K562 (cell line): ENCODE data around the gene NOTCH1. TPM values are rescaled to one million over a fixed set of nuclear protein-coding genes. Genes with fewer than 3 reads are reported as not detected.

Experiments
- ATF1 ChIP-seq, 2 experiments: fragments of 450-650 bp in 1 of 2; IDR thresholded peaks; 2 replicates each; pipeline ENCODE4 v1.6.1; 2016; ENCODE audit warnings: missing compliant biosample characterization in 1 of 2, missing genetic modification characterization in 1 of 2
- BRD4 ChIP-seq: fragments of 200-600 bp; sonication (generic); IDR thresholded peaks from 2 replicates; pipeline ENCODE4 v1.6.1; 2017; ENCODE audit warnings: inconsistent platforms
- CREB1 ChIP-seq, 2 experiments: sonication (generic) in 1 of 2; formaldehyde crosslinking in 1 of 2; IDR thresholded peaks; 2 replicates each; pipeline versions ENCODE4 v1.6.1 to v1.8.0; 2012 to 2022; ENCODE audit warnings: inconsistent platforms in 1 of 2, mild to moderate bottlenecking in 1 of 2, missing genetic modification reagents in 1 of 2, moderate library complexity in 1 of 2
- DPF2 ChIP-seq: fragments of 450-650 bp; IDR thresholded peaks from 2 replicates; pipeline ENCODE4 v1.6.1; 2016
- FOXM1 ChIP-seq, 2 experiments: fragments of 450-650 bp in 1 of 2; sonication (generic) in 1 of 2; formaldehyde crosslinking in 1 of 2; IDR thresholded peaks; 2 replicates each; pipeline versions ENCODE4 v1.6.1 to v1.9.0; 2017 to 2022; ENCODE audit warnings: low read depth in 2 of 2, mild to moderate bottlenecking in 2 of 2, missing genetic modification reagents in 1 of 2, moderate library complexity in 1 of 2
- JUNB ChIP-seq: fragments of 450-650 bp; formaldehyde crosslinking; conservative IDR thresholded peaks from 2 replicates; pipeline ENCODE4 v1.4.0; 2020; ENCODE audit warnings: mild to moderate bottlenecking
- NFE2 ChIP-seq: IDR thresholded peaks from 2 replicates; pipeline ENCODE4 v1.6.1; 2014; ENCODE audit warnings: antibody characterized with exemption, low read depth
- PCBP1 ChIP-seq: fragments of 200-400 bp; formaldehyde crosslinking; IDR thresholded peaks from 2 replicates; pipeline ENCODE4 v1.6.1; 2018; ENCODE audit warnings: mild to moderate bottlenecking, low read depth, low read length; ENCODE audit not compliant: poor library complexity, severe bottlenecking
- PHF21A ChIP-seq: fragments of 450-650 bp; IDR thresholded peaks from 2 replicates; pipeline ENCODE4 v1.6.1; 2017; ENCODE audit warnings: low read depth, borderline replicate concordance
- PHTF2 ChIP-seq: fragments of 250-450 bp; sonication (Bioruptor Pico); IDR thresholded peaks from 2 replicates; pipeline ENCODE4 v1.5.0; 2021; ENCODE audit warnings: mild to moderate bottlenecking
- POLR2H ChIP-seq: IDR thresholded peaks from 2 replicates; pipeline ENCODE4 v1.6.1; 2016; ENCODE audit warnings: missing genetic modification characterization, low read depth, mild to moderate bottlenecking, control low read depth, missing compliant biosample characterization, moderate library complexity
- TAF7 ChIP-seq: fragments of 450-650 bp; IDR thresholded peaks from 2 replicates; pipeline ENCODE4 v1.6.1; 2016; ENCODE audit warnings: missing genetic modification characterization, missing compliant biosample characterization
- ZBTB8A ChIP-seq: fragments of 450-650 bp; IDR thresholded peaks from 2 replicates; pipeline ENCODE4 v1.6.1; 2018; ENCODE audit warnings: mild to moderate bottlenecking, moderate library complexity; ENCODE audit not compliant: partially characterized antibody
- ZNF133 ChIP-seq: fragments of 250-450 bp; sonication (Bioruptor Pico); IDR thresholded peaks from 2 replicates; pipeline ENCODE4 v1.4.0; 2020; ENCODE audit warnings: mild to moderate bottlenecking
- ZNF146 ChIP-seq: IDR thresholded peaks from one replicate; pipeline ENCODE4 v1.6.1; 2018; ENCODE audit warnings: missing compliant biosample characterization; ENCODE audit not compliant: unreplicated experiment
- polyA plus RNA-seq, 8 experiments: library from polyadenylated mRNA; depleted of rRNA in 4 of 8; stranded (reverse) in 5 of 8; unstranded in 3 of 8; fragments of >200 nt; fragmentation: Nextera tagmentation in 2 of 8; fragmentation: Illumina TruSeq in 1 of 8; extraction: Ambion mirVana in 2 of 8; extraction: Trizol in 1 of 8; gene quantifications; 2 replicates each; pipeline versions ENCODE4 v1.2.1 to v1.2.3, GENCODE V29; 2011 to 2014; ENCODE audit warnings: inconsistent platforms in 1 of 8, missing spikeins in 1 of 8
- total RNA-seq, 7 experiments: library from RNA; depleted of rRNA in 6 of 7; stranded (reverse); fragments of >200 nt in 6 of 7; fragmentation: Illumina TruSeq in 2 of 7; extraction: Trizol in 2 of 7; gene quantifications; 2 replicates each; pipeline versions ENCODE4 v1.2.1 to v1.2.3, GENCODE V29; 2011 to 2021; ENCODE audit warnings: low replicate concordance in 1 of 7
- TF ChIP-seq, protein P1 (sequence below), 2 experiments: fragments of 450-650 bp; conservative IDR thresholded peaks; 2 replicates each; pipeline ENCODE4 v1.6.1; 2017; ENCODE audit warnings: mild to moderate bottlenecking in 2 of 2, moderate library complexity in 2 of 2
- TF ChIP-seq, protein P2 (sequence below): fragments of 450-650 bp; formaldehyde crosslinking; IDR thresholded peaks from 2 replicates; pipeline ENCODE4 v1.4.0; 2022; ENCODE audit warnings: missing genetic modification characterization
- TF ChIP-seq, protein P3 (sequence below): sonication (generic); formaldehyde crosslinking; IDR thresholded peaks from 2 replicates; pipeline ENCODE4 v1.8.0; 2022; ENCODE audit warnings: mild to moderate bottlenecking, missing genetic modification reagents
- TF ChIP-seq, protein P4 (sequence below): fragments of 250-450 bp; sonication (Bioruptor Pico); IDR thresholded peaks from 2 replicates; pipeline ENCODE4 v1.4.0; 2020; ENCODE audit warnings: mild to moderate bottlenecking, moderate library complexity
- TF ChIP-seq, protein P5 (sequence below): sonication (generic); formaldehyde crosslinking; IDR thresholded peaks from 2 replicates; pipeline ENCODE4 v1.4.0; 2020; ENCODE audit warnings: mild to moderate bottlenecking, missing genetic modification reagents

Gene NOTCH1
- total and polyA plus RNA-seq, 9 of the 15 experiments (the other 6 are each of a cell fraction or from before 2014, with no cell fraction given), result 0.03 to 31.4 (median 2.3) TPM

DNA sequence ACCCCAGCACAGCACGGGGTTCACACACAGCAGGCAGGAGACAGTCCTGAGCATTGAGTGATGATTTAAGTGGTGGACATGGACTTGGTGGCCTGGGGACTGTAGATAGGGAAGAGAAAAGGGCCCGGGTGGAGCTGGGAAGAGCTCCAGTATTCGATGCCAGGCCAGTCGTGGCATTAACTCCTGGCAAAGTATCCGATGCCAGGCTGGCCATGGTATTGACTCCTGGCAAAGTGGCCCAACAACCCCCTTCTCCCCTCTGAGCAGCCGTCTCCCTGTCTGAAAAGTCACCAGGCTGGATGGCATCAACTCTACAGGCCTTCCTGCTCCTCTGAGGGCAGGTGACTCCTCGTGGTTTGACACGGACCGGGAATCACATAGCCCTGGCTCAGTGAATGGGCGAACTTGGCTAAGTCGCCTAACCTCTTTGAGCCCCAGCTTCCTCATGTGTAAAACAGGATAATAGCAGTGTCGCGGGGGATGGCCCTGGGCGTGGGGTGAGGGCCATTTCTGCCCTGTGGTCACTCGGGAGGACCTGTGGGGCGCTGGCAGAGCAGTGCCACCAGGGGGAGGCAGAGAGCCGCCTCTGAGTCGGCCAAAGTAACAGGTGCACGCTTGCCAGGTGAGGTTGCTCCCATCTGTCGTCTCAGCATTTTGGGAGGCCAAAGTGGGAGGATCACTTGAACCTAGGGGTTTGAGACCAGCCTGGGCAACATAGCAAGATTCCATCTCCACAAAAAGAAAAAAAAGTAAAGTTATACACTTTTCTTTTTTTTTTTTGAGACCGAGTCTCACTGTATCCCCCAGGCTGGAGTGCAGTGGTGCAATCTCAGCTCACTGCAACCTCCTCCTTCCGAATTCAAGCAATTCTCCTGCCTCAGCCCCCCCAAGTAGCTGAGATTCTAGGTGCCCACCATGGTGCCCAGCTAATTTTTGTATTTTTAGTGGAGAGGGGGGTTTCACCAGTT, 57.3 kb downstream of the NOTCH1 start (continued):
- no peak for TF ChIP-seq PHTF2 (CRISPR knock-in tag)
- no peak for TF ChIP-seq ATF1 (CRISPR knock-in tag; IDR thresholded peaks at IDR 0.05)
- no peak for TF ChIP-seq ATF1 (tag; IDR thresholded peaks at IDR 0.05)
- TF ChIP-seq FOXM1 (IDR thresholded peaks at IDR 0.05; ENCODE audit: low read depth), result no peak
- TF ChIP-seq FOXM1 (CRISPR knock-in tag; IDR thresholded peaks at IDR 0.05; ENCODE audit: low read depth), result no peak
- TF ChIP-seq, protein P1, sequence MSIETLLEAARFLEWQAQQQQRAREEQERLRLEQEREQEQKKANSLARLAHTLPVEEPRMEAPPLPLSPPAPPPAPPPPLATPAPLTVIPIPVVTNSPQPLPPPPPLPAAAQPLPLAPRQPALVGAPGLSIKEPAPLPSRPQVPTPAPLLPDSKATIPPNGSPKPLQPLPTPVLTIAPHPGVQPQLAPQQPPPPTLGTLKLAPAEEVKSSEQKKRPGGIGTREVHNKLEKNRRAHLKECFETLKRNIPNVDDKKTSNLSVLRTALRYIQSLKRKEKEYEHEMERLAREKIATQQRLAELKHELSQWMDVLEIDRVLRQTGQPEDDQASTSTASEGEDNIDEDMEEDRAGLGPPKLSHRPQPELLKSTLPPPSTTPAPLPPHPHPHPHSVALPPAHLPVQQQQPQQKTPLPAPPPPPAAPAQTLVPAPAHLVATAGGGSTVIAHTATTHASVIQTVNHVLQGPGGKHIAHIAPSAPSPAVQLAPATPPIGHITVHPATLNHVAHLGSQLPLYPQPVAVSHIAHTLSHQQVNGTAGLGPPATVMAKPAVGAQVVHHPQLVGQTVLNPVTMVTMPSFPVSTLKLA (conservative IDR thresholded peaks at IDR 0.05), result no peak
- TF ChIP-seq BRD4, result no peak
- TF ChIP-seq DPF2, result no peak
- TF ChIP-seq NFE2, result 0 out of 2 replicates have a peak, but pooled peaks have one; percentile 8
- TF ChIP-seq, protein P2, sequence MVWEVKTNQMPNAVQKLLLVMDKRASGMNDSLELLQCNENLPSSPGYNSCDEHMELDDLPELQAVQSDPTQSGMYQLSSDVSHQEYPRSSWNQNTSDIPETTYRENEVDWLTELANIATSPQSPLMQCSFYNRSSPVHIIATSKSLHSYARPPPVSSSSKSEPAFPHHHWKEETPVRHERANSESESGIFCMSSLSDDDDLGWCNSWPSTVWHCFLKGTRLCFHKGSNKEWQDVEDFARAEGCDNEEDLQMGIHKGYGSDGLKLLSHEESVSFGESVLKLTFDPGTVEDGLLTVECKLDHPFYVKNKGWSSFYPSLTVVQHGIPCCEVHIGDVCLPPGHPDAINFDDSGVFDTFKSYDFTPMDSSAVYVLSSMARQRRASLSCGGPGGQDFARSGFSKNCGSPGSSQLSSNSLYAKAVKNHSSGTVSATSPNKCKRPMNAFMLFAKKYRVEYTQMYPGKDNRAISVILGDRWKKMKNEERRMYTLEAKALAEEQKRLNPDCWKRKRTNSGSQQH, result no peak
- TF ChIP-seq, protein P3, sequence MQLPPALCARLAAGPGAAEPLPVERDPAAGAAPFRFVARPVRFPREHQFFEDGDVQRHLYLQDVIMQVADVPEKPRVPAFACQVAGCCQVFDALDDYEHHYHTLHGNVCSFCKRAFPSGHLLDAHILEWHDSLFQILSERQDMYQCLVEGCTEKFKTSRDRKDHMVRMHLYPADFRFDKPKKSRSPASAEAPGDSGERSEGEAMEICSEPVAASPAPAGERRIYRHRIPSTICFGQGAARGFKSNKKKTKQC (CRISPR knock-in tag), result no peak
- no peak for TF ChIP-seq TAF7 (tag)
- TF ChIP-seq ZBTB8A, result no peak
- TF ChIP-seq, protein P4, sequence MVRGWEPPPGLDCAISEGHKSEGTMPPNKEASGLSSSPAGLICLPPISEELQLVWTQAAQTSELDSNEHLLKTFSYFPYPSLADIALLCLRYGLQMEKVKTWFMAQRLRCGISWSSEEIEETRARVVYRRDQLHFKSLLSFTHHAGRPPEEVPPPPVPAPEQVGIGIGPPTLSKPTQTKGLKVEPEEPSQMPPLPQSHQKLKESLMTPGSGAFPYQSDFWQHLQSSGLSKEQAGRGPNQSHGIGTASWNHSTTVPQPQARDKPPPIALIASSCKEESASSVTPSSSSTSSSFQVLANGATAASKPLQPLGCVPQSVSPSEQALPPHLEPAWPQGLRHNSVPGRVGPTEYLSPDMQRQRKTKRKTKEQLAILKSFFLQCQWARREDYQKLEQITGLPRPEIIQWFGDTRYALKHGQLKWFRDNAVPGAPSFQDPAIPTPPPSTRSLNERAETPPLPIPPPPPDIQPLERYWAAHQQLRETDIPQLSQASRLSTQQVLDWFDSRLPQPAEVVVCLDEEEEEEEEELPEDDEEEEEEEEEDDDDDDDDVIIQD (CRISPR knock-in tag), result no peak
- TF ChIP-seq PHF21A, result no peak
- no peak for TF ChIP-seq PCBP1
- TF ChIP-seq JUNB (CRISPR knock-in tag), result no peak
- no peak for TF ChIP-seq ZNF146 (CRISPR knock-in tag)
- no peak for TF ChIP-seq POLR2H (tag)
- TF ChIP-seq, protein P5, sequence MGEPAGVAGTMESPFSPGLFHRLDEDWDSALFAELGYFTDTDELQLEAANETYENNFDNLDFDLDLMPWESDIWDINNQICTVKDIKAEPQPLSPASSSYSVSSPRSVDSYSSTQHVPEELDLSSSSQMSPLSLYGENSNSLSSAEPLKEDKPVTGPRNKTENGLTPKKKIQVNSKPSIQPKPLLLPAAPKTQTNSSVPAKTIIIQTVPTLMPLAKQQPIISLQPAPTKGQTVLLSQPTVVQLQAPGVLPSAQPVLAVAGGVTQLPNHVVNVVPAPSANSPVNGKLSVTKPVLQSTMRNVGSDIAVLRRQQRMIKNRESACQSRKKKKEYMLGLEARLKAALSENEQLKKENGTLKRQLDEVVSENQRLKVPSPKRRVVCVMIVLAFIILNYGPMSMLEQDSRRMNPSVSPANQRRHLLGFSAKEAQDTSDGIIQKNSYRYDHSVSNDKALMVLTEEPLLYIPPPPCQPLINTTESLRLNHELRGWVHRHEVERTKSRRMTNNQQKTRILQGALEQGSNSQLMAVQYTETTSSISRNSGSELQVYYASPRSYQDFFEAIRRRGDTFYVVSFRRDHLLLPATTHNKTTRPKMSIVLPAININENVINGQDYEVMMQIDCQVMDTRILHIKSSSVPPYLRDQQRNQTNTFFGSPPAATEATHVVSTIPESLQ (CRISPR knock-in tag), result no peak
- TF ChIP-seq CREB1 (IDR thresholded peaks at IDR 0.05), result no peak
- TF ChIP-seq CREB1 (CRISPR knock-in tag; IDR thresholded peaks at IDR 0.05), result no peak
- TF ChIP-seq ZNF133 (CRISPR knock-in tag), result no peak
